HepG2 (cell line): ENCODE data around the gene COPZ2. TPM values are rescaled to one million over a fixed set of nuclear protein-coding genes. Genes with fewer than 3 reads are reported as not detected.
A peak's percentile ranks its signal among the peaks of the same experiment; 100 is the strongest.

Source experiments
- ARNTL ChIP-seq: sonication (generic); formaldehyde crosslinking; IDR thresholded peaks from 2 replicates; pipeline ENCODE4 v1.4.0; 2020; ENCODE audit warnings: mild to moderate bottlenecking, missing genetic modification reagents
- CEBPB ChIP-seq: IDR thresholded peaks from 2 replicates; pipeline ENCODE4 v1.6.1; 2011; ENCODE audit warnings: low read depth, low read length, improper control_type of control experiment, borderline replicate concordance
- FOXJ3 ChIP-seq: sonication (generic); formaldehyde crosslinking; IDR thresholded peaks from 2 replicates; pipeline ENCODE4 v1.4.0; 2020; ENCODE audit warnings: missing genetic modification reagents, mild to moderate bottlenecking, borderline replicate concordance
- HNRNPL ChIP-seq: fragments of 200-400 bp; formaldehyde crosslinking; IDR thresholded peaks from 2 replicates; pipeline ENCODE4 v1.6.1; 2017; ENCODE audit warnings: mild to moderate bottlenecking, low read depth, low read length
- ISL2 ChIP-seq: sonication (generic); formaldehyde crosslinking; IDR thresholded peaks from 2 replicates; pipeline ENCODE4 v1.5.0; 2020; ENCODE audit warnings: missing genetic modification reagents
- KDM3A ChIP-seq: IDR thresholded peaks from 2 replicates; pipeline ENCODE4 v1.6.1; 2018; ENCODE audit warnings: low read depth, missing compliant biosample characterization
- MTF2 ChIP-seq: sonication (generic); formaldehyde crosslinking; IDR thresholded peaks from 2 replicates; pipeline ENCODE4 v1.5.0; 2020; ENCODE audit warnings: missing genetic modification reagents, borderline replicate concordance
- NCOA1 ChIP-seq: sonication (generic); formaldehyde crosslinking; IDR thresholded peaks from 2 replicates; pipeline ENCODE4 v1.9.0; 2021; ENCODE audit warnings: missing genetic modification reagents
- NFRKB ChIP-seq: fragments of 450-650 bp; IDR thresholded peaks from 2 replicates; pipeline ENCODE4 v1.6.1; 2017
- PHF8 ChIP-seq: sonication (generic); formaldehyde crosslinking; IDR thresholded peaks from 2 replicates; pipeline ENCODE4 v1.5.0; 2020; ENCODE audit warnings: missing genetic modification reagents
- SKI ChIP-seq: fragments of 450-650 bp; IDR thresholded peaks from one replicate; pipeline ENCODE4 v1.6.1; 2018; ENCODE audit warnings: mild to moderate bottlenecking; ENCODE audit not compliant: partially characterized antibody
- SOX13 ChIP-seq, 3 experiments: fragments of 450-650 bp in 1 of 3; sonication (generic) in 1 of 3; formaldehyde crosslinking in 1 of 3; IDR thresholded peaks in 2 of 3; conservative IDR thresholded peaks in 1 of 3; 2 replicates each; pipeline versions ENCODE4 v1.5.0 to v1.6.1; 2016 to 2020; ENCODE audit warnings: antibody characterized with exemption in 1 of 3, mild to moderate bottlenecking in 1 of 3, missing compliant biosample characterization in 1 of 3, missing genetic modification reagents in 1 of 3, moderate library complexity in 1 of 3
- STAT5B ChIP-seq: sonication (generic); formaldehyde crosslinking; IDR thresholded peaks from 2 replicates; pipeline ENCODE4 v1.4.0; 2020; ENCODE audit warnings: missing genetic modification reagents
- ZNF446 ChIP-seq: sonication (generic); formaldehyde crosslinking; IDR thresholded peaks from 2 replicates; pipeline ENCODE4 v1.5.0; 2020; ENCODE audit warnings: mild to moderate bottlenecking, missing genetic modification reagents
- ZNF557 ChIP-seq: sonication (generic); formaldehyde crosslinking; IDR thresholded peaks from 2 replicates; pipeline ENCODE4 v1.4.0; 2020; ENCODE audit warnings: missing genetic modification reagents
- ZNF563 ChIP-seq: sonication (generic); formaldehyde crosslinking; IDR thresholded peaks from 2 replicates; pipeline ENCODE4 v1.8.0; 2022; ENCODE audit warnings: mild to moderate bottlenecking, moderate library complexity, missing genetic modification reagents
- ZSCAN22 ChIP-seq: sonication (generic); formaldehyde crosslinking; IDR thresholded peaks from 2 replicates; pipeline ENCODE4 v1.4.0; 2020; ENCODE audit warnings: mild to moderate bottlenecking, missing genetic modification reagents
- polyA plus RNA-seq, 8 experiments: library from polyadenylated mRNA; depleted of rRNA in 3 of 8; stranded (reverse) in 7 of 8; unstranded in 1 of 8; fragments of >200 nt; fragmentation: Illumina TruSeq in 4 of 8; extraction: Trizol in 4 of 8; gene quantifications; 2 replicates each; pipeline versions ENCODE4 v1.2.1 to v1.2.3, GENCODE V29; 2011 to 2016; ENCODE audit warnings: low read depth in 4 of 8, missing spikeins in 1 of 8, mixed read lengths in 1 of 8; ENCODE audit not compliant: insufficient read depth in 1 of 8
- total RNA-seq, 5 experiments: library from RNA; depleted of rRNA; stranded (reverse); fragments of >200 nt; fragmentation: Illumina TruSeq; extraction: Trizol; gene quantifications; 2 replicates each; pipeline ENCODE4 v1.2.3, GENCODE V29; 2016; ENCODE audit warnings: low read depth in 1 of 5
- TF ChIP-seq, protein P1 (sequence below): sonication (generic); formaldehyde crosslinking; conservative IDR thresholded peaks from 2 replicates; pipeline ENCODE4 v1.4.0; 2020; ENCODE audit warnings: missing genetic modification reagents
- TF ChIP-seq, protein P2 (sequence below): sonication (generic); formaldehyde crosslinking; IDR thresholded peaks from 2 replicates; pipeline ENCODE4 v1.5.0; 2020; ENCODE audit warnings: missing genetic modification reagents
- TF ChIP-seq, protein P3 (sequence below): sonication (generic); formaldehyde crosslinking; IDR thresholded peaks from 2 replicates; pipeline ENCODE4 v1.4.0; 2020; ENCODE audit warnings: missing genetic modification reagents
- TF ChIP-seq, protein P4 (sequence below): sonication (generic); formaldehyde crosslinking; IDR thresholded peaks from 2 replicates; pipeline ENCODE4 v1.8.1; 2022; ENCODE audit warnings: low read depth, mild to moderate bottlenecking, missing genetic modification reagents
- TF ChIP-seq, protein P5 (sequence below): sonication (generic); formaldehyde crosslinking; IDR thresholded peaks from 2 replicates; pipeline ENCODE4 v1.5.1; 2020; ENCODE audit warnings: missing genetic modification reagents, mild to moderate bottlenecking, borderline replicate concordance

Gene COPZ2
- total and polyA plus RNA-seq, 2 of the 13 experiments (the other 11 are each of a cell fraction or from before 2014, with no cell fraction given): 0.61 to 1.5 TPM

DNA sequence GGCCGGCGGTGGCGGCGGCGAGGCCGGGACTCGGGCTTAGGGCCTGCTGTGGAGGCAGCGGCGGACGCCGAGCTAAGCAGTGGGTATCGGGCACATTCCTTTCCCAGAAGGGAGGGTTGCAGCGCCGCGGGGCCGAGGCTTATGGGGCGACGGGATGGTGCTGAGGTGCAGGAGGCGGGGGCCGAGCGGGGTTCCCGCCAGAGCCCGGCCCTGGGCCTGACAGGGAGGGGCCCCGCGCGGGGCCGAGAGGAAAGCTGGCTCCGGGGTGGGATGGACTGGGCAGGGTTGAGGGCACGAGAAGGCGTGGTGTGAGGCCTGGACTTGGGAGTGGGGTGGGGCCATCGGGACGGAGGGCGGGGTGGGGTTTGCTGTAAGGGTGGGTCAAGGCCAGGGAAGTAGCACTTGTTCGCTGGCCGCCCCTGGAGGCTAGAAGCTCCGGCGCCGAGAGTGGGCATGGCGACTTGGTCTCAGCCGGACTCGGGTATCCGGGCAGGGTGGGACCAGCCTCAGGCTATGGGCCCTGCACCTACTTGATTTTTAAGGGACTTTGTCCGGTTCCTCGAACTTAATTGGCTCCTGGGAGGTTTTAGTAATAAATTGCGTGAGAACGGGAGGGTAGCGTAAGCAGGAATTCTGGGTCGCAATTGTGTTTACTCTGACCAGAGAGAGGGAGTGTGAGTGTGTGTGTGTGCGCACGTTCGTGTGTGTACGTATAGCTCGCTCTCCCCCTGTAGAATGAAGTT lies 11.0 kb upstream of the COPZ2 start (continued):
- peak; percentile 68 for TF ChIP-seq SOX13 (IDR thresholded peaks at IDR 0.05)
- peak in 1 of 2 experiments; percentile 61; a peak in 1 of 4 replicates for TF ChIP-seq SOX13 (CRISPR knock-in tag; conservative IDR thresholded peaks at IDR 0.05 in 1 of 2, IDR thresholded peaks at IDR 0.05 in 1 of 2)
- no peak for TF ChIP-seq FOXJ3 (CRISPR knock-in tag)
- no peak for TF ChIP-seq CEBPB
- TF ChIP-seq ISL2 (CRISPR knock-in tag): 0 out of 2 replicates have a peak, but pooled peaks have one; percentile 47
- no peak; the same call in none of the 2 replicates for TF ChIP-seq ARNTL
- TF ChIP-seq ZNF557 (CRISPR knock-in tag): no peak
- TF ChIP-seq MTF2 (CRISPR knock-in tag): no peak; the same call in 1 of the 2 replicates
- 0 out of 2 replicates have a peak, but pooled peaks have one; percentile 76 for TF ChIP-seq HNRNPL
- TF ChIP-seq ZNF446 (CRISPR knock-in tag): no peak; the same call in 1 of the 2 replicates
- TF ChIP-seq, protein P1, sequence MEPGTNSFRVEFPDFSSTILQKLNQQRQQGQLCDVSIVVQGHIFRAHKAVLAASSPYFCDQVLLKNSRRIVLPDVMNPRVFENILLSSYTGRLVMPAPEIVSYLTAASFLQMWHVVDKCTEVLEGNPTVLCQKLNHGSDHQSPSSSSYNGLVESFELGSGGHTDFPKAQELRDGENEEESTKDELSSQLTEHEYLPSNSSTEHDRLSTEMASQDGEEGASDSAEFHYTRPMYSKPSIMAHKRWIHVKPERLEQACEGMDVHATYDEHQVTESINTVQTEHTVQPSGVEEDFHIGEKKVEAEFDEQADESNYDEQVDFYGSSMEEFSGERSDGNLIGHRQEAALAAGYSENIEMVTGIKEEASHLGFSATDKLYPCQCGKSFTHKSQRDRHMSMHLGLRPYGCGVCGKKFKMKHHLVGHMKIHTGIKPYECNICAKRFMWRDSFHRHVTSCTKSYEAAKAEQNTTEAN (CRISPR knock-in tag): peak; percentile 97
- TF ChIP-seq, protein P2, sequence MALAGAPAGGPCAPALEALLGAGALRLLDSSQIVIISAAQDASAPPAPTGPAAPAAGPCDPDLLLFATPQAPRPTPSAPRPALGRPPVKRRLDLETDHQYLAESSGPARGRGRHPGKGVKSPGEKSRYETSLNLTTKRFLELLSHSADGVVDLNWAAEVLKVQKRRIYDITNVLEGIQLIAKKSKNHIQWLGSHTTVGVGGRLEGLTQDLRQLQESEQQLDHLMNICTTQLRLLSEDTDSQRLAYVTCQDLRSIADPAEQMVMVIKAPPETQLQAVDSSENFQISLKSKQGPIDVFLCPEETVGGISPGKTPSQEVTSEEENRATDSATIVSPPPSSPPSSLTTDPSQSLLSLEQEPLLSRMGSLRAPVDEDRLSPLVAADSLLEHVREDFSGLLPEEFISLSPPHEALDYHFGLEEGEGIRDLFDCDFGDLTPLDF (CRISPR knock-in tag): peak; percentile 62; the same call in 1 of the 2 replicates
- no peak for TF ChIP-seq ZSCAN22 (CRISPR knock-in tag)
- TF ChIP-seq NFRKB: no peak
- no peak; the same call in 1 of the 2 replicates for TF ChIP-seq NCOA1 (CRISPR knock-in tag)
- TF ChIP-seq, protein P3, sequence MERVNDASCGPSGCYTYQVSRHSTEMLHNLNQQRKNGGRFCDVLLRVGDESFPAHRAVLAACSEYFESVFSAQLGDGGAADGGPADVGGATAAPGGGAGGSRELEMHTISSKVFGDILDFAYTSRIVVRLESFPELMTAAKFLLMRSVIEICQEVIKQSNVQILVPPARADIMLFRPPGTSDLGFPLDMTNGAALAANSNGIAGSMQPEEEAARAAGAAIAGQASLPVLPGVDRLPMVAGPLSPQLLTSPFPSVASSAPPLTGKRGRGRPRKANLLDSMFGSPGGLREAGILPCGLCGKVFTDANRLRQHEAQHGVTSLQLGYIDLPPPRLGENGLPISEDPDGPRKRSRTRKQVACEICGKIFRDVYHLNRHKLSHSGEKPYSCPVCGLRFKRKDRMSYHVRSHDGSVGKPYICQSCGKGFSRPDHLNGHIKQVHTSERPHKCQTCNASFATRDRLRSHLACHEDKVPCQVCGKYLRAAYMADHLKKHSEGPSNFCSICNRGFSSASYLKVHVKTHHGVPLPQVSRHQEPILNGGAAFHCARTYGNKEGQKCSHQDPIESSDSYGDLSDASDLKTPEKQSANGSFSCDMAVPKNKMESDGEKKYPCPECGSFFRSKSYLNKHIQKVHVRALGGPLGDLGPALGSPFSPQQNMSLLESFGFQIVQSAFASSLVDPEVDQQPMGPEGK (CRISPR knock-in tag): peak; percentile 78
- TF ChIP-seq, protein P4, sequence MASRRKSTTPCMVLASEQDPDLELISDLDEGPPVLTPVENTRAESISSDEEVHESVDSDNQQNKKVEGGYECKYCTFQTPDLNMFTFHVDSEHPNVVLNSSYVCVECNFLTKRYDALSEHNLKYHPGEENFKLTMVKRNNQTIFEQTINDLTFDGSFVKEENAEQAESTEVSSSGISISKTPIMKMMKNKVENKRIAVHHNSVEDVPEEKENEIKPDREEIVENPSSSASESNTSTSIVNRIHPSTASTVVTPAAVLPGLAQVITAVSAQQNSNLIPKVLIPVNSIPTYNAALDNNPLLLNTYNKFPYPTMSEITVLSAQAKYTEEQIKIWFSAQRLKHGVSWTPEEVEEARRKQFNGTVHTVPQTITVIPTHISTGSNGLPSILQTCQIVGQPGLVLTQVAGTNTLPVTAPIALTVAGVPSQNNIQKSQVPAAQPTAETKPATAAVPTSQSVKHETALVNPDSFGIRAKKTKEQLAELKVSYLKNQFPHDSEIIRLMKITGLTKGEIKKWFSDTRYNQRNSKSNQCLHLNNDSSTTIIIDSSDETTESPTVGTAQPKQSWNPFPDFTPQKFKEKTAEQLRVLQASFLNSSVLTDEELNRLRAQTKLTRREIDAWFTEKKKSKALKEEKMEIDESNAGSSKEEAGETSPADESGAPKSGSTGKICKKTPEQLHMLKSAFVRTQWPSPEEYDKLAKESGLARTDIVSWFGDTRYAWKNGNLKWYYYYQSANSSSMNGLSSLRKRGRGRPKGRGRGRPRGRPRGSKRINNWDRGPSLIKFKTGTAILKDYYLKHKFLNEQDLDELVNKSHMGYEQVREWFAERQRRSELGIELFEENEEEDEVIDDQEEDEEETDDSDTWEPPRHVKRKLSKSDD (CRISPR knock-in tag): no peak; the same call in 1 of the 2 replicates
- no peak for TF ChIP-seq SKI
- TF ChIP-seq, protein P5, sequence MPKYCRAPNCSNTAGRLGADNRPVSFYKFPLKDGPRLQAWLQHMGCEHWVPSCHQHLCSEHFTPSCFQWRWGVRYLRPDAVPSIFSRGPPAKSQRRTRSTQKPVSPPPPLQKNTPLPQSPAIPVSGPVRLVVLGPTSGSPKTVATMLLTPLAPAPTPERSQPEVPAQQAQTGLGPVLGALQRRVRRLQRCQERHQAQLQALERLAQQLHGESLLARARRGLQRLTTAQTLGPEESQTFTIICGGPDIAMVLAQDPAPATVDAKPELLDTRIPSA (CRISPR knock-in tag): no peak
- TF ChIP-seq STAT5B: 0 out of 2 replicates have a peak, but pooled peaks have one; percentile 33
- peak; percentile 99 for TF ChIP-seq PHF8 (CRISPR knock-in tag)
- TF ChIP-seq ZNF563: no peak
- peak; percentile 48 for TF ChIP-seq KDM3A (CRISPR knock-in tag)
